Measurements from ENCODE around the gene AHI1.

AHI1 gene

DNA sequence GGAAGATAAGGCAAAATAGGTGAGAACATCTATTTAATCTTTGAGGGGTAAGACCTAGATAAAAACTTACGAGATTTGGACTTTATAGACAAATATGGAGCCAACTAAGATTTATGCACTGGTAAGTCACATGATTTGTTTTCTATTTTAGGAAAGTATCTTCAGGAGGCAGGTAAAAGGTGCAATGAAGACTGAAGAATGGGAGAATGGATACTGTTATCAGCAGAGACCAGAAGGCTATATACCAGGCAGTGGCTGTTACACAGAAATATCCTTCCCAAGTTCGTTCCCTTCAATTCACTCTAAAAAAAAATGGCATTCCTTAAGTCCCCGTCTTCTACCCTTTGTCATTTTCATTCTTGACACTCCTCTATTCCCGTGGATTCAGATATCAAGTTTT is 192.7 kb downstream of the AHI1 start:
- Histone ChIP-seq H3K9me3 (ENCODE audit: control insufficient read depth, low read depth, low read length) (no peaks in the 10 kb centered on the region), H3K4me1 (ENCODE audit: control insufficient read depth, low read depth, low read length) (no peaks in the 10 kb centered on the region), H3K9ac (ENCODE audit: low read length) (no peak overlapping the region), H3K27ac (ENCODE audit: low read length) (no peak overlapping the region), H3K36me3 (ENCODE audit: control insufficient read depth, low read depth, low read length) (no peaks in the 10 kb centered on the region), H3K4me3 (ENCODE audit: low read length) (no peak overlapping the region), H3K27me3 (ENCODE audit: control insufficient read depth, insufficient read depth, low read length) (no peaks in the 10 kb centered on the region)

DNA sequence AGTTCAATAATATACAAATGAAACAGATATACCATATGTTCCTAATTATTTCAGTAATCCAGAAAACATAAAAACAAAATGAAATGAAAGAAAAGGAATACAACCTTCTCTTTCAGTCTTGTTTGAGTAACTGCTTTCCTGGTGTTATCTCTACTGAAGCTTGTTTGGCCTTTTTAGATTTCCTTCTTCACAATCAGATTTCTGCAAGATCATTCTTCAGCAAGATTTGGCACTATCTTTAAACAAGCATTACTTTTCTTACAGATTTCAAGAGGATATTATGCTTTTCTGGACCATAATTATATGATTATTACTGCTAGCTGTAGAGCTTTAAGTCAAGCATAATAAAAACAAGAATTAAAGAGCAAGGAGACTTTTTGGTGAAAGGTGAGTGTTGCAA is 196.2 kb downstream of the AHI1 start:
- Histone ChIP-seq H3K27me3 (ENCODE audit: control insufficient read depth, insufficient read depth, low read length) (no peaks in the 10 kb centered on the region), H3K4me3 (ENCODE audit: low read length) (no peak overlapping the region), H3K9ac (ENCODE audit: low read length) (no peak overlapping the region), H3K4me1 (ENCODE audit: control insufficient read depth, low read depth, low read length) (no peaks in the 10 kb centered on the region), H3K36me3 (ENCODE audit: control insufficient read depth, low read depth, low read length) (no peaks in the 10 kb centered on the region), H3K9me3 (ENCODE audit: control insufficient read depth, low read depth, low read length) (no peaks in the 10 kb centered on the region), H3K27ac (ENCODE audit: low read length) (no peak overlapping the region)

DNA sequence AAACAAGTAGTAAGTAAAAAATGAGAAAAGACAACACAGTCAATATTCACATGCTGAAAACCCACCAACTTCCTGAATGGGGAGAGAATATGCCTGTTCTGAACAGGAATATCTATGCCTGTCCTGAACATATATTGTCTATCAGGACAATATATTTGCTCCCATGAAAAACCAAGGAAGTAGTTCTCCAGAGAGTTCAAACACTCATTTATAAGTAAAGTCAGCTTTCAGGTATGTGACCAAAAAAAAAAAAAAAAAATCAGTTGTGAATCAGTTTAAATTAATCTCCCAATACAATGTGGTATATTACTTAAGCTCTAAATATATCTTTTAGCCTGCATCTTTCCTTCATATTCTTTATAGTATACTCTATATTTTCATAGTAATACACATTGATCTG is 197.0 kb downstream of the AHI1 start:
- Histone ChIP-seq H3K27ac (ENCODE audit: low read length) (no peak overlapping the region), H3K4me1 (ENCODE audit: control insufficient read depth, low read depth, low read length) (no peaks in the 10 kb centered on the region), H3K9ac (ENCODE audit: low read length) (no peak overlapping the region), H3K4me3 (ENCODE audit: low read length) (no peak overlapping the region), H3K9me3 (ENCODE audit: control insufficient read depth, low read depth, low read length) (no peaks in the 10 kb centered on the region), H3K27me3 (ENCODE audit: control insufficient read depth, insufficient read depth, low read length) (no peaks in the 10 kb centered on the region), H3K36me3 (ENCODE audit: control insufficient read depth, low read depth, low read length) (no peaks in the 10 kb centered on the region)

DNA sequence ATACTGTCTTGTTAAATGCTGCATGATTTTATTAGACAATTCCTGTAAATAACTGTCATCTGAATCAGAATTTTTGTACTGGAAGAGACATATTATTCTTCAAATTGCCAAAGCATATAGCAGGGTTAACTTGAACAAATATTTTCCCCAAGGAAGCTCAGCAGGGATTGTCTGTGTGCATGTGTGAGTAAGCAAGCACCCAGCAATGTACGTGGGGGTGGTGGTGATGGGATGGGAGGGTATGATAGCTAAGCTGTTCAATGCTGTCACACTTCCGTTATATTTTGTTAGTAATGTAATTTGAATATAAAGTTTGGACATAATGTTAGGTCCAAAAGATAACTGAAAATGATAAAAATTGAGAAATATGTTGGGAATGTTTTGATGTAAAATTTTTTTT is 198.3 kb downstream of the AHI1 start:
- Histone ChIP-seq H3K9ac (ENCODE audit: low read length) (no peak overlapping the region), H3K9me3 (ENCODE audit: control insufficient read depth, low read depth, low read length) (no peaks in the 10 kb centered on the region), H3K27me3 (ENCODE audit: control insufficient read depth, insufficient read depth, low read length) (no peaks in the 10 kb centered on the region), H3K4me1 (ENCODE audit: control insufficient read depth, low read depth, low read length) (no peaks in the 10 kb centered on the region), H3K36me3 (ENCODE audit: control insufficient read depth, low read depth, low read length) (no peaks in the 10 kb centered on the region), H3K27ac (ENCODE audit: low read length) (no peak overlapping the region), H3K4me3 (ENCODE audit: low read length) (no peak overlapping the region)

DNA sequence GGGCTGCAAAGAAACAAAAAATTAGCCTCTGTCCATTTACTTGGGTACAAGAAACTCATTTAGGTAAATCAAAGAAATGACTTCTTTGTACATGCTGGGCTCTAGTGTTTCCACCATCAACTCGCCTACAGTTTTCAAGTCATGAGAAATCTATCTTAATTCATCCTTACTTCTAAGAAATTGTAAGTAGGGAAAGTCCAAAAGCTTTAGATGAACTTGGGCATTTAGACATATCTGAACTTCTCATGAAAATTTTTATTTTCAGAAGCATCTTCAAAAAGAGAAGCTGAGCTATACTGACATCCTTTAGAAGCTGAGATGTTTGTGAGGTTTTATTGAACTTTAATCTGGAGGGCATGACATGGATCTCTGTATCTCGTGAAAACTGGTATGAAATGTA is 199.1 kb downstream of the AHI1 start:
- H3K27me3 ChIP-seq (ENCODE audit: control insufficient read depth, insufficient read depth, low read length) = no peaks in the 10 kb centered on the region
- H3K9ac ChIP-seq (ENCODE audit: low read length) = no peak overlapping the region
- no peak overlapping the region for H3K27ac ChIP-seq (ENCODE audit: low read length)
- no peaks in the 10 kb centered on the region for H3K36me3 ChIP-seq (ENCODE audit: control insufficient read depth, low read depth, low read length)
- no peaks in the 10 kb centered on the region for H3K4me1 ChIP-seq (ENCODE audit: control insufficient read depth, low read depth, low read length)
- no peak overlapping the region for H3K4me3 ChIP-seq (ENCODE audit: low read length)
- no peaks in the 10 kb centered on the region for H3K9me3 ChIP-seq (ENCODE audit: control insufficient read depth, low read depth, low read length)

DNA sequence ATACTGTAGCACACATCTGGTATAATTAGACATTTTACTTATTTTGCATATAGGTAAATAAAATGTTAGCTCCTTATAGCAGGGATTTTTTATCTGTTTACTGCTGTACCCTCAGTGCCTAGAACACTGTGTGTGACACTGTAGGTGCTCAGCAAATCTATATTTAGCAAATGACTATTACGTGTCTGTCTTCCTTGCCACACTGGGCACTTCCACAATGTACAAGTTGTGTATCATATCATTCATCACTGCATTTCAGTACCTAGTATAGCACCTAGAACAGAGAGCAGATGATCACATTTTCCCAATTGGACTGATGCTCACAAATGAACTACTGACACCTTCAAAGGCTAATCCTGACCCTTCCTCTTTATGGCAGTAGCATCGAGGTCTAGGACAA is 200.8 kb downstream of the AHI1 start:
- no peak overlapping the region for H3K27ac ChIP-seq (ENCODE audit: low read length)
- no peaks in the 10 kb centered on the region for H3K4me1 ChIP-seq (ENCODE audit: control insufficient read depth, low read depth, low read length)
- no peak overlapping the region for H3K9ac ChIP-seq (ENCODE audit: low read length)
- no peaks in the 10 kb centered on the region for H3K36me3 ChIP-seq (ENCODE audit: control insufficient read depth, low read depth, low read length)
- no peaks in the 10 kb centered on the region for H3K9me3 ChIP-seq (ENCODE audit: control insufficient read depth, low read depth, low read length)
- no peak overlapping the region for H3K4me3 ChIP-seq (ENCODE audit: low read length)
- H3K27me3 ChIP-seq (ENCODE audit: control insufficient read depth, insufficient read depth, low read length) = no peaks in the 10 kb centered on the region

DNA sequence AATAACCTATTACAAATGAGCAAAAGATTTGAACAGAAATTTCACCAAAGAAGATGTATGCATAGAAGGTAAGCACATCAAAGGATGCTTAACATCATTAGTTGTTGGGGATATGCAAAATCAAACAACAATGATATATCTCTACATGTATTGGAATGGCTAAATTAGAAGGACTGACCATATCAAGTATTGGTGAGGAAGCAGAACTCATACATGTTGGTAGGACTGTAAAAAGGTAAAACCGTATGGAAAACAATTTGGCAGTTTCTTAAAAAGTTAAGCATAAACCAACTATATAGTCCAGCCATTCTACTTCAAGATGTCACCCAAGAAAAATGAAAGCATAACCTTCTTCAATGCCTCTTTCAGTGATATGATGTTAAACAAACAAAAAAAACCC is 202.5 kb downstream of the AHI1 start:
- H3K9me3 ChIP-seq (ENCODE audit: control insufficient read depth, low read depth, low read length) = no peaks in the 10 kb centered on the region

DNA sequence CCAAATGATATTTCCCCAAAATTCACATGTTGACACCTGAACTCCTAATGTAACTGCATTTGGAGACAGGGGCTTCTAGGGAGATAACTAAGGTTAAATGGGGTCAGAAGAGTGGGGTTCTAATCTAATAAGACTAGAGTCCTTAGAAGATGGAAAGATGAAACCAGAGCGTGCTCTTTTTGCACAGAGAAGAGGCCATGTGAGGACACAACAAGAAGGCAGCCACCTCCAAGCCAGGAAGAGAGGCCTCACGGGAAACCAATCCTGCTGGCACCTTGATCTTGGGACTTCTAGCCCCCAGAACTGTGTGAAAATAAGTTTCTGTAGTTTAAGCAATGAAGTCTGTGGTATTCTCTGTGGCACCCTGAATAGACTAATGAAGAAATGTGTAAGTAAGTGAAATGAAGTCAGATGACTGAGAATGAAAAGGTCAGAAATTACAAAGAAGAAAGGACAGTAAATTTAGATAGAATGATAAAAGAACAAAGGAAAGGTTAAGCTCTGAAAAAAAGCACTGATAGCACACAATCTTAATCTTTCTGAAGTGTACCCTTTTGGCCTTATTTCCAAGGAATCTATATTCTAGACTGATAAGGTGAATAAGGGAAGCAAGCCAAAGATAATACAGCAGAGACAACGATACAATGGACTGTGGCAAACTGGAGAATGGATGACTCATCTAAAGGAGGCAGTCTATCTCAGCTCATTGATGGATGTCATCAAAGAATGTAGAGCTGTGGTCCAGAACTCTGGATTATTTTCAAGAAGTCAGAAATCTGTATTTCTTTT is 206.1 kb downstream of the AHI1 start:
- no peak overlapping the region for H3K27ac ChIP-seq (ENCODE audit: low read length)
- no peaks in the 10 kb centered on the region for H3K9me3 ChIP-seq (ENCODE audit: control insufficient read depth, low read depth, low read length)
- no peak overlapping the region for H3K4me3 ChIP-seq (ENCODE audit: low read length)
- no peaks in the 10 kb centered on the region for H3K36me3 ChIP-seq (ENCODE audit: control insufficient read depth, low read depth, low read length)
- H3K4me1 ChIP-seq (ENCODE audit: control insufficient read depth, low read depth, low read length) = no peaks in the 10 kb centered on the region
- no peak overlapping the region for H3K9ac ChIP-seq (ENCODE audit: low read length)
- H3K27me3 ChIP-seq (ENCODE audit: control insufficient read depth, insufficient read depth, low read length) = no peaks in the 10 kb centered on the region

More for the DNA sequence above, 202.5 kb downstream of the AHI1 start:
- Histone ChIP-seq H3K27ac (ENCODE audit: low read length) (no peak overlapping the region), H3K9ac (ENCODE audit: low read length) (no peak overlapping the region), H3K27me3 (ENCODE audit: control insufficient read depth, insufficient read depth, low read length) (no peaks in the 10 kb centered on the region), H3K4me1 (ENCODE audit: control insufficient read depth, low read depth, low read length) (no peaks in the 10 kb centered on the region), H3K36me3 (ENCODE audit: control insufficient read depth, low read depth, low read length) (no peaks in the 10 kb centered on the region), H3K4me3 (ENCODE audit: low read length) (no peak overlapping the region)

DNA sequence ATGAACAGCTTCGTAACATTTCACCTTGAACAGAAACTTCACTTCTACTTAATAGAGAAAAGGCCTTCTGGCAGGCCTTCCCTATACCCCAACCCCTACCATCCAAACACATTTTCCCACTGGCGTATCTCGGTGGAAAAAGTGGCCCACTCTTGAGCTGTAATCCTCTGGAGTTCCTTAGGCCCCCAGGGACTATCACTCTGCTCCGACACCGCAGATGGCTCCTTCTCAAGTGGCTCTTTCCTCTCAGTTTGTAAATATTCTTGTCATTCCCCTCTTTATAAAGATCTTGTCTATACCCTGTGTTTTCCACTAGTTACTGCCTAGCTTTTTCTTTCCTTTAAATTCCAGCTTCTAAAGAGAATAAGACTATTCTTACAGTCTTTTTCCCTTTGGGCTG is 207.7 kb downstream of the AHI1 start:
- no peak overlapping the region for H3K9ac ChIP-seq (ENCODE audit: low read length)
- no peaks in the 10 kb centered on the region for H3K9me3 ChIP-seq (ENCODE audit: control insufficient read depth, low read depth, low read length)
- no peak overlapping the region for H3K4me3 ChIP-seq (ENCODE audit: low read length)
- H3K27me3 ChIP-seq (ENCODE audit: control insufficient read depth, insufficient read depth, low read length) = no peaks in the 10 kb centered on the region
- H3K4me1 ChIP-seq (ENCODE audit: control insufficient read depth, low read depth, low read length) = no peaks in the 10 kb centered on the region
- no peak overlapping the region for H3K27ac ChIP-seq (ENCODE audit: low read length)
- no peaks in the 10 kb centered on the region for H3K36me3 ChIP-seq (ENCODE audit: control insufficient read depth, low read depth, low read length)

DNA sequence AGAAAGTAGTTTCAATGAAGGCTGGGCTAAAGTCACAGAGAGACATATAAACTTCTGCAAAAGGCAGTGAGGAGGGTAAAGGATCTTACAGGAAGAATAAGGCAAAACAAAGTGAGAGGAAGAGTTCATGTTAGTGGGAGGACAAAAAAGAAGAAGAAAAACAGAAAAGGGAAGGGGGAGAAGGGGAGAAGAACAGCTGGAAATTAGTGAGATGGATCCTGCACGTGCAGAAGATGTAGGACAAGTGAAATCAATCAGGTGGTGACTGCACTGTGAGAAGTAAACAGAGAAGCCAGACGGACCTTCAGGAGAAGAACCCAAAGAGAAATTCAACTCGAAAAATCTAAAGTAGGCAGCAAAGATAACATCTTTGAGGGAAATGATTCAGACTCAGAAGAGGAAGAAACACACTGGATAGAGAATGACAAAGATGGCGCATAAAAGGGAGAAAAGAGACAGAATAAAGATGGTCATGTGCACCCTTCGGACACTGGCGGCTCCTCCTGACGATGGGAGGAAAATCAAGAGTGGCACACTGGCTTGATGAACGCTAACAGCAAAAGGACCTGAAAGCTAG is 210.5 kb downstream of the AHI1 start:
- no peaks in the 10 kb centered on the region for H3K36me3 ChIP-seq (ENCODE audit: control insufficient read depth, low read depth, low read length)
- no peaks in the 10 kb centered on the region for H3K27me3 ChIP-seq (ENCODE audit: control insufficient read depth, insufficient read depth, low read length)
- no peak overlapping the region for H3K9ac ChIP-seq (ENCODE audit: low read length)
- no peak overlapping the region for H3K27ac ChIP-seq (ENCODE audit: low read length)
- H3K4me3 ChIP-seq (ENCODE audit: low read length) = no peak overlapping the region
- H3K9me3 ChIP-seq (ENCODE audit: control insufficient read depth, low read depth, low read length) = no peaks in the 10 kb centered on the region
- H3K4me1 ChIP-seq (ENCODE audit: control insufficient read depth, low read depth, low read length) = no peaks in the 10 kb centered on the region

DNA sequence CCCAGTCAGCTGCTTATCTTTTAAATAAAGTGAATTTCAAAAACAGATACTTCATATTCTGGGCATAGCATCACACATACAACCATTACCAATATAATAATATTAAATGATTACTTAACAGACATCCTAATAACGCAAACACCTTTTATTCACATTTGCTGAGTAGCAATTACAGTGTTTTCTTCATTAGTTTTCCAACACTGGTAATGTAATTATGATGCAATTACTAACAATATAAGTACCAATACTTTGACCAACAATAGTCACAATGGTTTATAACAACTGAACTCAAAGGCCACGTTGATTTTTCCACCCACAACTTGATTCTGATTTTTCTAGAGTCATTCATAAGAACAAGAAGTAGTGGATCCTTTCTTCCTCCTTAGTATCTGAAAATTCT is 212.4 kb downstream of the AHI1 start:
- no peaks in the 10 kb centered on the region for H3K4me1 ChIP-seq (ENCODE audit: control insufficient read depth, low read depth, low read length)
- no peaks in the 10 kb centered on the region for H3K36me3 ChIP-seq (ENCODE audit: control insufficient read depth, low read depth, low read length)
- H3K9me3 ChIP-seq (ENCODE audit: control insufficient read depth, low read depth, low read length) = no peaks in the 10 kb centered on the region
- no peak overlapping the region for H3K4me3 ChIP-seq (ENCODE audit: low read length)
- H3K9ac ChIP-seq (ENCODE audit: low read length) = no peak overlapping the region
- H3K27ac ChIP-seq (ENCODE audit: low read length) = no peak overlapping the region
- H3K27me3 ChIP-seq (ENCODE audit: control insufficient read depth, insufficient read depth, low read length) = no peaks in the 10 kb centered on the region

DNA sequence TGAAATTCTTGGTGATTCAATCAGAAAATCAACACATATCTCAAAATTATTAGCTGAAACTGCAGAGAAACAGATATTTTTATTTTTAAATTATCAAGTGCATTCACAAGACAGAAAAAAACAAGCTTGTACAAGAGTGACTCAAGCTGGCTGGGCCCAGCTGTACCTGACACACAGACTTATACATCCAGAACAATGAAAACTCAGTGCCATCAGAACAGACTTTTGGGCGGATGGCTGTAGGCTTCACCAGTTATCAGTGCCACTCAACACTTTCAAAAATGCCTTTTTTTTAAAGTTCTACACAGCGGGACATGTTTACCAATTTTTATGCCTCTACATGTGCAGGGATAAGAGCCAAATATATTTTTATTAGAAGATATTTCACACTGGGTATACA is 213.6 kb downstream of the AHI1 start:
- no peak overlapping the region for H3K4me3 ChIP-seq (ENCODE audit: low read length)
- H3K27ac ChIP-seq (ENCODE audit: low read length) = no peak overlapping the region
- H3K9me3 ChIP-seq (ENCODE audit: control insufficient read depth, low read depth, low read length) = no peaks in the 10 kb centered on the region
- no peaks in the 10 kb centered on the region for H3K36me3 ChIP-seq (ENCODE audit: control insufficient read depth, low read depth, low read length)
- no peaks in the 10 kb centered on the region for H3K27me3 ChIP-seq (ENCODE audit: control insufficient read depth, insufficient read depth, low read length)
- no peak overlapping the region for H3K9ac ChIP-seq (ENCODE audit: low read length)
- no peaks in the 10 kb centered on the region for H3K4me1 ChIP-seq (ENCODE audit: control insufficient read depth, low read depth, low read length)
